WTC11 (cell line): ENCODE measurements around the gene TMEM255A. TPM values are rescaled to one million over a fixed set of nuclear protein-coding genes. Genes with fewer than 3 reads are reported as not detected.

Source experiments
- ATAC-seq: fragments of 200-7000 bp; cut with Tn5 transposase; 2 replicates; pipeline ENCODE4 v1.10.0; 2021; ENCODE audit warnings: mild to moderate bottlenecking, moderate library complexity
- CTCF ChIA-PET: fragments of 300-600 bp; sonication (Branson Sonifier 250); formaldehyde crosslinking; loops from one replicate; lab custom pipeline; 2021; ENCODE audit warnings: antibody characterized with exemption; lab: Charles Lee
- POLR2A ChIA-PET: fragments of 350-600 bp; sonication (Branson Sonifier 250); formaldehyde crosslinking; loops from one replicate; lab custom pipeline; 2021; ENCODE audit warnings: antibody characterized with exemption; lab: Charles Lee
- DNase-seq: peaks from one replicate; pipeline ENCODE4 v3.0.0; 2021; ENCODE audit warnings: low spot score
- H3K27ac Mint-ChIP-seq: 2 replicates; pipeline ENCODE4 v1.8.0; 2021; ENCODE audit warnings: mixed read lengths
- H3K27me3 Mint-ChIP-seq: 2 replicates; pipeline ENCODE4 v1.8.0; 2021; ENCODE audit warnings: low read depth, mild to moderate bottlenecking, moderate library complexity, mixed read lengths
- H3K36me3 Mint-ChIP-seq: 2 replicates; pipeline ENCODE4 v1.8.0; 2021; ENCODE audit warnings: mixed read lengths
- H3K4me1 Mint-ChIP-seq: 2 replicates; pipeline ENCODE4 v1.8.0; 2022; ENCODE audit warnings: mixed read lengths
- H3K4me3 Mint-ChIP-seq: 2 replicates; pipeline ENCODE4 v1.8.0; 2021; ENCODE audit warnings: mild to moderate bottlenecking, moderate library complexity, mixed read lengths
- H3K9me3 Mint-ChIP-seq: 2 replicates; pipeline ENCODE4 v1.8.0; 2021; ENCODE audit warnings: mixed read lengths
- ELF4 ChIP-seq: sonication (generic); formaldehyde crosslinking; IDR thresholded peaks from 2 replicates; pipeline ENCODE4 v1.8.1; 2022; ENCODE audit warnings: low read depth, mild to moderate bottlenecking, moderate library complexity, missing genetic modification reagents
- GRHL2 ChIP-seq: fragments of 250-450 bp; sonication (Bioruptor Pico); IDR thresholded peaks from 2 replicates; pipeline ENCODE4 v1.8.0; 2022; ENCODE audit warnings: mild to moderate bottlenecking, moderate library complexity; ENCODE audit not compliant: insufficient replicate concordance, severe bottlenecking
- GTF2I ChIP-seq: fragments of 250-450 bp; sonication (Bioruptor Pico); conservative IDR thresholded peaks from 2 replicates; pipeline ENCODE4 v1.4.0; 2021; ENCODE audit warnings: mild to moderate bottlenecking
- HMGA2 ChIP-seq: fragments of 250-450 bp; sonication (Bioruptor Pico); IDR thresholded peaks from 2 replicates; pipeline ENCODE4 v1.4.0; 2021; ENCODE audit warnings: mild to moderate bottlenecking, moderate library complexity
- KAT7 ChIP-seq: sonication (generic); formaldehyde crosslinking; IDR thresholded peaks from 2 replicates; pipeline ENCODE4 v1.8.1; 2023; ENCODE audit warnings: missing genetic modification reagents, mild to moderate bottlenecking, borderline replicate concordance
- MXD4 ChIP-seq: fragments of 250-450 bp; sonication (Bioruptor Pico); IDR thresholded peaks from 2 replicates; pipeline ENCODE4 v1.8.0; 2021; ENCODE audit warnings: mild to moderate bottlenecking, moderate library complexity, borderline replicate concordance
- NFE2L1 ChIP-seq: sonication (generic); formaldehyde crosslinking; IDR thresholded peaks from 2 replicates; pipeline ENCODE4 v1.8.1; 2023; ENCODE audit warnings: missing genetic modification reagents
- NR2C2 ChIP-seq: sonication (generic); formaldehyde crosslinking; IDR thresholded peaks from 2 replicates; pipeline ENCODE4 v1.8.0; 2022; ENCODE audit warnings: mild to moderate bottlenecking, missing genetic modification reagents
- RELA ChIP-seq: sonication (generic); formaldehyde crosslinking; IDR thresholded peaks from 2 replicates; pipeline ENCODE4 v1.8.1; 2022; ENCODE audit warnings: missing genetic modification reagents, mild to moderate bottlenecking, borderline replicate concordance
- SMAD4 ChIP-seq: sonication (generic); formaldehyde crosslinking; IDR thresholded peaks from 2 replicates; pipeline ENCODE4 v1.8.0; 2022; ENCODE audit warnings: mild to moderate bottlenecking, missing genetic modification reagents
- TEAD1 ChIP-seq: sonication (generic); formaldehyde crosslinking; IDR thresholded peaks from 2 replicates; pipeline ENCODE4 v1.8.0; 2022; ENCODE audit warnings: mild to moderate bottlenecking, missing genetic modification reagents
- ZNF121 ChIP-seq: sonication (generic); formaldehyde crosslinking; IDR thresholded peaks from 2 replicates; pipeline ENCODE4 v1.8.0; 2023; ENCODE audit warnings: missing genetic modification reagents
- ZNF138 ChIP-seq: sonication (generic); formaldehyde crosslinking; conservative IDR thresholded peaks from 2 replicates; pipeline ENCODE4 v1.8.1; 2022; ENCODE audit warnings: mild to moderate bottlenecking, moderate library complexity, missing genetic modification reagents
- ZNF317 ChIP-seq: sonication (generic); formaldehyde crosslinking; IDR thresholded peaks from 2 replicates; pipeline ENCODE4 v1.8.1; 2023; ENCODE audit warnings: low read depth, mild to moderate bottlenecking, moderate library complexity, missing genetic modification reagents, borderline replicate concordance
- ZNF416 ChIP-seq: fragments of 250-450 bp; sonication (Bioruptor Pico); IDR thresholded peaks from 2 replicates; pipeline ENCODE4 v1.9.0; 2021; ENCODE audit warnings: mild to moderate bottlenecking, inconsistent platforms
- ZNF671 ChIP-seq: fragments of 250-450 bp; sonication (Bioruptor Pico); IDR thresholded peaks from 2 replicates; pipeline ENCODE4 v1.8.0; 2021; ENCODE audit warnings: mild to moderate bottlenecking
- total RNA-seq: library from RNA; stranded (reverse); gene quantifications from 3 replicates; pipeline ENCODE4 v1.2.3, GENCODE V29; 2021
- TF ChIP-seq, protein P1 (sequence below): sonication (generic); formaldehyde crosslinking; IDR thresholded peaks from 2 replicates; pipeline ENCODE4 v1.8.0; 2022; ENCODE audit warnings: mild to moderate bottlenecking, missing genetic modification reagents
- TF ChIP-seq, protein P2 (sequence below): sonication (generic); formaldehyde crosslinking; conservative IDR thresholded peaks from 2 replicates; pipeline ENCODE4 v1.8.1; 2022; ENCODE audit warnings: mild to moderate bottlenecking, missing genetic modification reagents
- TF ChIP-seq, protein P3 (sequence below): fragments of 250-450 bp; sonication (Bioruptor Pico); IDR thresholded peaks from 2 replicates; pipeline ENCODE4 v1.8.0; 2021; ENCODE audit warnings: mild to moderate bottlenecking
- TF ChIP-seq, protein P4 (sequence below): sonication (generic); formaldehyde crosslinking; IDR thresholded peaks from 2 replicates; pipeline ENCODE4 v1.8.0; 2023; ENCODE audit warnings: mild to moderate bottlenecking, missing genetic modification reagents
- TF ChIP-seq, protein P5 (sequence below): fragments of 250-450 bp; sonication (Bioruptor Pico); IDR thresholded peaks from 2 replicates; pipeline ENCODE4 v1.9.0; 2021; ENCODE audit warnings: mild to moderate bottlenecking
- TF ChIP-seq, protein P6 (sequence below): fragments of 250-450 bp; sonication (Bioruptor Pico); IDR thresholded peaks from 2 replicates; pipeline ENCODE4 v2.1.2; 2022; ENCODE audit warnings: mild to moderate bottlenecking, moderate library complexity
- TF ChIP-seq, protein P7 (sequence below): sonication (generic); formaldehyde crosslinking; IDR thresholded peaks from 2 replicates; pipeline ENCODE4 v1.8.1; 2023; ENCODE audit warnings: mild to moderate bottlenecking, missing genetic modification reagents, moderate library complexity
- TF ChIP-seq, protein P8 (sequence below): sonication (generic); formaldehyde crosslinking; IDR thresholded peaks from 2 replicates; pipeline ENCODE4 v1.8.1; 2023; ENCODE audit warnings: mild to moderate bottlenecking, missing genetic modification reagents
- TF ChIP-seq, protein P9 (sequence below): sonication (generic); formaldehyde crosslinking; IDR thresholded peaks from 2 replicates; pipeline ENCODE4 v1.8.1; 2023; ENCODE audit warnings: mild to moderate bottlenecking, missing genetic modification reagents, moderate library complexity

Gene TMEM255A
- total RNA-seq, 1 experiment from 2014 or later, result 0.61 TPM

DNA sequence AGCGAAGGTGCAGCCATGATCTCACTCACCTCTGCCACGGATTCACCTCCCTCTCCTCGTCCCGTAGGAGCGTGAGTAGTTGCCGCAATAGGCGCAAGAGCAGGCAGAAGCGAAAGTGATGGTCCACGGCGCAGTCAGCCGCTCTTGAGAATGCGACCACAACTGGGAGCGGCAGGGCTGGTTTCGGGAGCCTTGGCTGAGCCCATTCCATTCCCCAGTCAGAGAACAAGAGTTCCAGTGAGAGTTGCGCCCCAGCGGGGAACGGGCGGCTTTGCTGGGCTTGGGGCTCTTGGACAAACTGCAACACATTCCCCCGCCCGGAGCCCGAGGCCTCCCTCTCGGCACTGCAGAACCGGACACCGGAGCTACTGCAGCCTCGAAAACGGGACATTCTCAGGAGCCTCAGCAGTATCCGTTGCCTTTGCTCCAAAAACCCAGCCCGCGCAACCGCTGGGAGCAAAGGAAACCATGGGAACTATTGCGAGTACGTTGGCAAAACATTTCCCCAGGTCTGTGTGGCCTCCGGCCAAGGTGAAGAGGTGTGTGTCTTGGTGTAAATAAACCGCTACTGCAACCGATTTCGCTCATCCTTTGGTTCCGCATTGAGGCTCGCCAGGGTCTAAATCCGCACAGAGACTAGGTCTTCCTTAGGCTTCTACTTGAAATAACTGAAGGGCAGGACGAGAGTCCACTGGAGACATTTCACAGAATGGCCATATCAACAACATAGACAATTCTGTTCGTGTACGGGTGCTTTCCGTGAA, 66.3 kb downstream of the TMEM255A start:
- Mint-ChIP-seq H3K9me3 (no peaks in the 10 kb centered on the region), H3K27me3 (peaks cover 20% of the 10 kb centered on the region)
- CTCF ChIA-PET, result no interaction called here
- TF ChIP-seq, protein P1, sequence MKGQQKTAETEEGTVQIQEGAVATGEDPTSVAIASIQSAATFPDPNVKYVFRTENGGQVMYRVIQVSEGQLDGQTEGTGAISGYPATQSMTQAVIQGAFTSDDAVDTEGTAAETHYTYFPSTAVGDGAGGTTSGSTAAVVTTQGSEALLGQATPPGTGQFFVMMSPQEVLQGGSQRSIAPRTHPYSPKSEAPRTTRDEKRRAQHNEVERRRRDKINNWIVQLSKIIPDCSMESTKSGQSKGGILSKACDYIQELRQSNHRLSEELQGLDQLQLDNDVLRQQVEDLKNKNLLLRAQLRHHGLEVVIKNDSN (CRISPR knock-in tag), result no peak
- TF ChIP-seq, protein P2, sequence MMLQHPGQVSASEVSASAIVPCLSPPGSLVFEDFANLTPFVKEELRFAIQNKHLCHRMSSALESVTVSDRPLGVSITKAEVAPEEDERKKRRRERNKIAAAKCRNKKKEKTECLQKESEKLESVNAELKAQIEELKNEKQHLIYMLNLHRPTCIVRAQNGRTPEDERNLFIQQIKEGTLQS, result no peak
- TF ChIP-seq, protein P3, sequence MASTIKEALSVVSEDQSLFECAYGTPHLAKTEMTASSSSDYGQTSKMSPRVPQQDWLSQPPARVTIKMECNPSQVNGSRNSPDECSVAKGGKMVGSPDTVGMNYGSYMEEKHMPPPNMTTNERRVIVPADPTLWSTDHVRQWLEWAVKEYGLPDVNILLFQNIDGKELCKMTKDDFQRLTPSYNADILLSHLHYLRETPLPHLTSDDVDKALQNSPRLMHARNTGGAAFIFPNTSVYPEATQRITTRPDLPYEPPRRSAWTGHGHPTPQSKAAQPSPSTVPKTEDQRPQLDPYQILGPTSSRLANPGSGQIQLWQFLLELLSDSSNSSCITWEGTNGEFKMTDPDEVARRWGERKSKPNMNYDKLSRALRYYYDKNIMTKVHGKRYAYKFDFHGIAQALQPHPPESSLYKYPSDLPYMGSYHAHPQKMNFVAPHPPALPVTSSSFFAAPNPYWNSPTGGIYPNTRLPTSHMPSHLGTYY (CRISPR knock-in tag), result no peak
- TF ChIP-seq ZNF317 (CRISPR knock-in tag), result no peak
- TF ChIP-seq, protein P4, sequence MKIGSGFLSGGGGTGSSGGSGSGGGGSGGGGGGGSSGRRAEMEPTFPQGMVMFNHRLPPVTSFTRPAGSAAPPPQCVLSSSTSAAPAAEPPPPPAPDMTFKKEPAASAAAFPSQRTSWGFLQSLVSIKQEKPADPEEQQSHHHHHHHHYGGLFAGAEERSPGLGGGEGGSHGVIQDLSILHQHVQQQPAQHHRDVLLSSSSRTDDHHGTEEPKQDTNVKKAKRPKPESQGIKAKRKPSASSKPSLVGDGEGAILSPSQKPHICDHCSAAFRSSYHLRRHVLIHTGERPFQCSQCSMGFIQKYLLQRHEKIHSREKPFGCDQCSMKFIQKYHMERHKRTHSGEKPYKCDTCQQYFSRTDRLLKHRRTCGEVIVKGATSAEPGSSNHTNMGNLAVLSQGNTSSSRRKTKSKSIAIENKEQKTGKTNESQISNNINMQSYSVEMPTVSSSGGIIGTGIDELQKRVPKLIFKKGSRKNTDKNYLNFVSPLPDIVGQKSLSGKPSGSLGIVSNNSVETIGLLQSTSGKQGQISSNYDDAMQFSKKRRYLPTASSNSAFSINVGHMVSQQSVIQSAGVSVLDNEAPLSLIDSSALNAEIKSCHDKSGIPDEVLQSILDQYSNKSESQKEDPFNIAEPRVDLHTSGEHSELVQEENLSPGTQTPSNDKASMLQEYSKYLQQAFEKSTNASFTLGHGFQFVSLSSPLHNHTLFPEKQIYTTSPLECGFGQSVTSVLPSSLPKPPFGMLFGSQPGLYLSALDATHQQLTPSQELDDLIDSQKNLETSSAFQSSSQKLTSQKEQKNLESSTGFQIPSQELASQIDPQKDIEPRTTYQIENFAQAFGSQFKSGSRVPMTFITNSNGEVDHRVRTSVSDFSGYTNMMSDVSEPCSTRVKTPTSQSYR (CRISPR knock-in tag), result no peak
- no peak for TF ChIP-seq MXD4 (CRISPR knock-in tag)
- TF ChIP-seq KAT7 (CRISPR knock-in tag), result no peak
- no peak for TF ChIP-seq ZNF121 (CRISPR knock-in tag)
- TF ChIP-seq, protein P5, sequence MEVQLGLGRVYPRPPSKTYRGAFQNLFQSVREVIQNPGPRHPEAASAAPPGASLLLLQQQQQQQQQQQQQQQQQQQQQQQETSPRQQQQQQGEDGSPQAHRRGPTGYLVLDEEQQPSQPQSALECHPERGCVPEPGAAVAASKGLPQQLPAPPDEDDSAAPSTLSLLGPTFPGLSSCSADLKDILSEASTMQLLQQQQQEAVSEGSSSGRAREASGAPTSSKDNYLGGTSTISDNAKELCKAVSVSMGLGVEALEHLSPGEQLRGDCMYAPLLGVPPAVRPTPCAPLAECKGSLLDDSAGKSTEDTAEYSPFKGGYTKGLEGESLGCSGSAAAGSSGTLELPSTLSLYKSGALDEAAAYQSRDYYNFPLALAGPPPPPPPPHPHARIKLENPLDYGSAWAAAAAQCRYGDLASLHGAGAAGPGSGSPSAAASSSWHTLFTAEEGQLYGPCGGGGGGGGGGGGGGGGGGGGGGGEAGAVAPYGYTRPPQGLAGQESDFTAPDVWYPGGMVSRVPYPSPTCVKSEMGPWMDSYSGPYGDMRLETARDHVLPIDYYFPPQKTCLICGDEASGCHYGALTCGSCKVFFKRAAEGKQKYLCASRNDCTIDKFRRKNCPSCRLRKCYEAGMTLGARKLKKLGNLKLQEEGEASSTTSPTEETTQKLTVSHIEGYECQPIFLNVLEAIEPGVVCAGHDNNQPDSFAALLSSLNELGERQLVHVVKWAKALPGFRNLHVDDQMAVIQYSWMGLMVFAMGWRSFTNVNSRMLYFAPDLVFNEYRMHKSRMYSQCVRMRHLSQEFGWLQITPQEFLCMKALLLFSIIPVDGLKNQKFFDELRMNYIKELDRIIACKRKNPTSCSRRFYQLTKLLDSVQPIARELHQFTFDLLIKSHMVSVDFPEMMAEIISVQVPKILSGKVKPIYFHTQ (CRISPR knock-in tag), result no peak
- TF ChIP-seq GTF2I (CRISPR knock-in tag), result no peak
- TF ChIP-seq ZNF138 (CRISPR knock-in tag), result no peak
- no peak for TF ChIP-seq ZNF671
- TF ChIP-seq, protein P6, sequence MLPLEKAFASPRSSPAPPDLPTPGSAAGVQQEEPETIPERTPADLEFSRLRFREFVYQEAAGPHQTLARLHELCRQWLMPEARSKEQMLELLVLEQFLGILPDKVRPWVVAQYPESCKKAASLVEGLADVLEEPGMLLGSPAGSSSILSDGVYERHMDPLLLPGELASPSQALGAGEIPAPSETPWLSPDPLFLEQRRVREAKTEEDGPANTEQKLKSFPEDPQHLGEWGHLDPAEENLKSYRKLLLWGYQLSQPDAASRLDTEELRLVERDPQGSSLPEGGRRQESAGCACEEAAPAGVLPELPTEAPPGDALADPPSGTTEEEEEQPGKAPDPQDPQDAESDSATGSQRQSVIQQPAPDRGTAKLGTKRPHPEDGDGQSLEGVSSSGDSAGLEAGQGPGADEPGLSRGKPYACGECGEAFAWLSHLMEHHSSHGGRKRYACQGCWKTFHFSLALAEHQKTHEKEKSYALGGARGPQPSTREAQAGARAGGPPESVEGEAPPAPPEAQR (CRISPR knock-in tag), result no peak
- TF ChIP-seq HMGA2 (CRISPR knock-in tag), result no peak
- no peak for TF ChIP-seq NFE2L1 (CRISPR knock-in tag)
- TF ChIP-seq SMAD4, result no peak
- TF ChIP-seq, protein P7, sequence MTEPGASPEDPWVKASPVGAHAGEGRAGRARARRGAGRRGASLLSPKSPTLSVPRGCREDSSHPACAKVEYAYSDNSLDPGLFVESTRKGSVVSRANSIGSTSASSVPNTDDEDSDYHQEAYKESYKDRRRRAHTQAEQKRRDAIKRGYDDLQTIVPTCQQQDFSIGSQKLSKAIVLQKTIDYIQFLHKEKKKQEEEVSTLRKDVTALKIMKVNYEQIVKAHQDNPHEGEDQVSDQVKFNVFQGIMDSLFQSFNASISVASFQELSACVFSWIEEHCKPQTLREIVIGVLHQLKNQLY (CRISPR knock-in tag), result no peak
- no peak for TF ChIP-seq NR2C2 (CRISPR knock-in tag)
- TF ChIP-seq RELA (CRISPR knock-in tag), result no peak
- TF ChIP-seq, protein P8, sequence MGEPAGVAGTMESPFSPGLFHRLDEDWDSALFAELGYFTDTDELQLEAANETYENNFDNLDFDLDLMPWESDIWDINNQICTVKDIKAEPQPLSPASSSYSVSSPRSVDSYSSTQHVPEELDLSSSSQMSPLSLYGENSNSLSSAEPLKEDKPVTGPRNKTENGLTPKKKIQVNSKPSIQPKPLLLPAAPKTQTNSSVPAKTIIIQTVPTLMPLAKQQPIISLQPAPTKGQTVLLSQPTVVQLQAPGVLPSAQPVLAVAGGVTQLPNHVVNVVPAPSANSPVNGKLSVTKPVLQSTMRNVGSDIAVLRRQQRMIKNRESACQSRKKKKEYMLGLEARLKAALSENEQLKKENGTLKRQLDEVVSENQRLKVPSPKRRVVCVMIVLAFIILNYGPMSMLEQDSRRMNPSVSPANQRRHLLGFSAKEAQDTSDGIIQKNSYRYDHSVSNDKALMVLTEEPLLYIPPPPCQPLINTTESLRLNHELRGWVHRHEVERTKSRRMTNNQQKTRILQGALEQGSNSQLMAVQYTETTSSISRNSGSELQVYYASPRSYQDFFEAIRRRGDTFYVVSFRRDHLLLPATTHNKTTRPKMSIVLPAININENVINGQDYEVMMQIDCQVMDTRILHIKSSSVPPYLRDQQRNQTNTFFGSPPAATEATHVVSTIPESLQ (CRISPR knock-in tag), result no peak
- no peak for TF ChIP-seq GRHL2 (CRISPR knock-in tag)
- TF ChIP-seq, protein P9, sequence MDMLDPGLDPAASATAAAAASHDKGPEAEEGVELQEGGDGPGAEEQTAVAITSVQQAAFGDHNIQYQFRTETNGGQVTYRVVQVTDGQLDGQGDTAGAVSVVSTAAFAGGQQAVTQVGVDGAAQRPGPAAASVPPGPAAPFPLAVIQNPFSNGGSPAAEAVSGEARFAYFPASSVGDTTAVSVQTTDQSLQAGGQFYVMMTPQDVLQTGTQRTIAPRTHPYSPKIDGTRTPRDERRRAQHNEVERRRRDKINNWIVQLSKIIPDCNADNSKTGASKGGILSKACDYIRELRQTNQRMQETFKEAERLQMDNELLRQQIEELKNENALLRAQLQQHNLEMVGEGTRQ (CRISPR knock-in tag), result no peak
- TF ChIP-seq TEAD1 (CRISPR knock-in tag), result peak; percentile 22; the same call in 1 of the 2 replicates
- no peak for TF ChIP-seq ELF4 (CRISPR knock-in tag)
- TF ChIP-seq ZNF416, result no peak

More for the DNA sequence above, 66.3 kb downstream of the TMEM255A start:
- Mint-ChIP-seq H3K4me3 (peak overlapping the region; percentile 92), H3K27ac (peak overlapping the region; percentile 96), H3K36me3 (no peaks in the 10 kb centered on the region), H3K4me1 (peaks cover 14% of the 10 kb centered on the region)
- ATAC-seq, result peak; percentile 94
- POLR2A ChIA-PET, result no interaction called here
- peak; percentile 67 for DNase-seq
